Heart left ventricle (tissue), 13 donors: ENCODE results near the gene AGPAT4.
"Not testable (repeated sequence)": the region's sequence is repeated elsewhere in the genome, so short reads cannot be mapped to it uniquely, and the experiment has no call there.

Source experiments
- POLR2A ChIP-seq, 2 donors: fragments of 450-650 bp; IDR thresholded peaks; one replicate each; pipeline ENCODE4 v1.6.1; 2017; ENCODE audit warnings: antibody characterized with exemption in 2 of 2, mild to moderate bottlenecking in 2 of 2, moderate library complexity in 2 of 2
- TF ChIP-seq, protein P1 (sequence below), 12 donors: fragments of 200-600 bp; sonication (generic) in 4 of 12; IDR thresholded peaks; one replicate each; pipeline versions ENCODE4 v1.5.0 to v1.8.0; 2018 to 2022; ENCODE audit warnings: antibody characterized with exemption in 12 of 12, mild to moderate bottlenecking in 5 of 12
- donor health status: ischemic (EF 13 %, LVEDD 7.1; RV severe dilation, severe dysfunction).
- donor health status: DM: no; HTN: yes; CAD: no.
- donor health status: DM: no; HTN: no; CAD: no.
- donor health status: ischemic (EF 25% LVEDD 6.9; RV normal size, moderate dysfunction).
- donor health status: ischemic (EF 25% LVEDD 5.7; RV mildly dilated, moderate dysfunction).
- donor health status: ischemic (EF 35%, LVEDD 5.7; RV mildly dilated, moderate dysfunction).
- donor health status: nonischemic (EF 11% LVEDD 7.7; RV severe dilation, severe dysfunction).
- donor health status: DM: yes; HTN: yes; CAD: no.
- donor health status: PGD.
- donor health status: ischemic (EF 29% LVEDD 5.4; RV normal size, mild dysfunction).
- donor health status: nonischemic (EF 23%, LVEDD 6.1; RV moderate dilation, normal function).

GRCh38 chr6:161314541-161315245 is 40.8 kb upstream of the AGPAT4 start:
- TF ChIP-seq POLR2A (IDR thresholded peaks at IDR 0.05): not testable (repeated sequence)
- TF ChIP-seq, protein P1, sequence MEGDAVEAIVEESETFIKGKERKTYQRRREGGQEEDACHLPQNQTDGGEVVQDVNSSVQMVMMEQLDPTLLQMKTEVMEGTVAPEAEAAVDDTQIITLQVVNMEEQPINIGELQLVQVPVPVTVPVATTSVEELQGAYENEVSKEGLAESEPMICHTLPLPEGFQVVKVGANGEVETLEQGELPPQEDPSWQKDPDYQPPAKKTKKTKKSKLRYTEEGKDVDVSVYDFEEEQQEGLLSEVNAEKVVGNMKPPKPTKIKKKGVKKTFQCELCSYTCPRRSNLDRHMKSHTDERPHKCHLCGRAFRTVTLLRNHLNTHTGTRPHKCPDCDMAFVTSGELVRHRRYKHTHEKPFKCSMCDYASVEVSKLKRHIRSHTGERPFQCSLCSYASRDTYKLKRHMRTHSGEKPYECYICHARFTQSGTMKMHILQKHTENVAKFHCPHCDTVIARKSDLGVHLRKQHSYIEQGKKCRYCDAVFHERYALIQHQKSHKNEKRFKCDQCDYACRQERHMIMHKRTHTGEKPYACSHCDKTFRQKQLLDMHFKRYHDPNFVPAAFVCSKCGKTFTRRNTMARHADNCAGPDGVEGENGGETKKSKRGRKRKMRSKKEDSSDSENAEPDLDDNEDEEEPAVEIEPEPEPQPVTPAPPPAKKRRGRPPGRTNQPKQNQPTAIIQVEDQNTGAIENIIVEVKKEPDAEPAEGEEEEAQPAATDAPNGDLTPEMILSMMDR (IDR thresholded peaks at IDR 0.05): not testable (repeated sequence)
